GM18507 (cell line): Measurements from ENCODE around the gene MAP10.
"Not testable (repeated sequence)": the region's sequence is repeated elsewhere in the genome, so short reads cannot be mapped to it uniquely, and the experiment has no call there.

Experiments used
- DNase-seq: peaks from one replicate; pipeline ENCODE4 v3.0.0; 2011; ENCODE audit warnings: low read depth; ENCODE audit not compliant: insufficient read length; ENCODE audit errors: extremely low spot score
- FAIRE-seq: peaks from 2 replicates; lab custom pipeline; 2011; peaks lifted over from hg19 to GRCh38; lab: Jason Lieb, UNC

The MAP10 gene, protein sequence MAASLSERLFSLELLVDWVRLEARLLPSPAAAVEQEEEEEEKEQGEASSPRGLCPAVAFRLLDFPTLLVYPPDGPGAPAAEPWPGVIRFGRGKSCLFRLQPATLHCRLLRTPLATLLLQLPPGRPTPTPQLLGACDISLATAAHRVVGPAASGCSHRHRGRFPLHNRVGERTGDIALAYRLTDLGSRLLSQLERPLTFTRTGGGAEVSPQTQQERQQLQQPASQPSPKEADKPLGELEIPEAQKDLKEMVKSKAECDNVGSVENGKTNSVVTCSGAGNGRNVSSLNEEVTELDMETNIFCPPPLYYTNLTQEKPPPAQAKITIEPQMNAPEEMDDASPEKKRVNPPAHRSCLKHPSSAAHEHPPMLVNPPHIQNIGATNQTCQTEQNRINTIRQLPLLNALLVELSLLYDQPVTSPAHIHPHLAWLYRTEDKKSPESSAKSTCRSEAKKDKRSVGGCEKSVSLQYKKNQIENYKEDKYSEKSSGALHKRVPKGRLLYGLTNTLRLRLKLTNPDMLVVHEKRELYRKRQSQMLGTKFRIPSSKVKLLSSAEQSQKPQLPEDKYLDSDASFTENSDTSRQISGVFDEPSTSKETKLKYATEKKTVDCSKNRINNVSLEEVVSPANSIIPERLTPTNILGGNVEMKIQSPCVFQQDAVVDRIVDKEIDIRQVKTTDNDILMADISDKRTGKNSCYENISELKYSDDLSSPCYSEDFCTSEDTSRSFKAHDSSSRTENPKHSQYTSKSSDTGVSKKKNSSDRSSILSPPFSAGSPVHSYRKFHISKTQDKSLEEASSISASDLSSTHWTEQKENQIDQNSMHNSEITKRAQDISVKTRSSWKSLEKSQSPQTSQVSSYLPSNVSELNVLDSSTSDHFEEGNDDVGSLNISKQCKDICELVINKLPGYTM

DNA sequence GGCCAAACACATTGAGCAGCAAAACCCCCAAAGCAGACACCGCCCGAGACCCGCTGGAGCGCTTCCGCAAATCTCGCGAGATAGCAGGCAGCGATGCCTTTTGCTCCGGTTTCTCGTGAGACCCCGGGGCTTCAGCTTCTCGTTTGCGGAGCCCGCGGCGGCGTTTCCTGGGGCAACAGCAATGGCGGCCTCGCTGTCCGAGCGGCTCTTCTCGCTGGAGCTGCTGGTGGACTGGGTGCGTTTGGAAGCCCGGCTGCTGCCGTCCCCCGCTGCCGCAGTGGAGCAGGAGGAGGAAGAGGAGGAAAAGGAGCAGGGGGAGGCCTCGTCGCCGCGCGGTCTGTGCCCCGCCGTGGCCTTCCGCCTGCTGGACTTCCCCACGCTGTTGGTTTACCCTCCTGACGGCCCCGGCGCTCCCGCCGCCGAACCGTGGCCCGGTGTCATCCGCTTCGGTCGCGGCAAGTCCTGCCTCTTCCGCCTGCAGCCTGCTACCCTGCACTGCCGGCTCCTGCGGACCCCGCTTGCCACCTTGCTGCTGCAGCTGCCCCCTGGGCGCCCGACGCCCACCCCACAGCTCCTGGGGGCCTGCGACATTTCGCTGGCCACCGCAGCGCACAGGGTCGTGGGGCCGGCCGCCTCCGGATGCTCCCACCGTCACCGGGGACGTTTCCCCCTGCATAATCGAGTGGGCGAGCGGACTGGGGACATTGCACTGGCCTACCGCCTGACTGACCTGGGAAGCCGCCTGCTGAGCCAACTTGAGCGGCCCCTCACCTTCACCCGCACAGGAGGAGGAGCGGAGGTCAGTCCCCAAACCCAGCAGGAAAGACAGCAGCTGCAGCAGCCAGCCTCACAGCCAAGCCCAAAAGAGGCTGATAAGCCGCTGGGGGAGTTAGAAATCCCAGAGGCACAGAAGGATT, at the start of gene MAP10:
Gene MAP10 (plus strand): TSS at position 148 of the 917 bp plus-strand sequence. CDS start 34 bp downstream, at position 182.
- peak; percentile 12 for FAIRE-seq
- peak; percentile 74 for DNase-seq

DNA sequence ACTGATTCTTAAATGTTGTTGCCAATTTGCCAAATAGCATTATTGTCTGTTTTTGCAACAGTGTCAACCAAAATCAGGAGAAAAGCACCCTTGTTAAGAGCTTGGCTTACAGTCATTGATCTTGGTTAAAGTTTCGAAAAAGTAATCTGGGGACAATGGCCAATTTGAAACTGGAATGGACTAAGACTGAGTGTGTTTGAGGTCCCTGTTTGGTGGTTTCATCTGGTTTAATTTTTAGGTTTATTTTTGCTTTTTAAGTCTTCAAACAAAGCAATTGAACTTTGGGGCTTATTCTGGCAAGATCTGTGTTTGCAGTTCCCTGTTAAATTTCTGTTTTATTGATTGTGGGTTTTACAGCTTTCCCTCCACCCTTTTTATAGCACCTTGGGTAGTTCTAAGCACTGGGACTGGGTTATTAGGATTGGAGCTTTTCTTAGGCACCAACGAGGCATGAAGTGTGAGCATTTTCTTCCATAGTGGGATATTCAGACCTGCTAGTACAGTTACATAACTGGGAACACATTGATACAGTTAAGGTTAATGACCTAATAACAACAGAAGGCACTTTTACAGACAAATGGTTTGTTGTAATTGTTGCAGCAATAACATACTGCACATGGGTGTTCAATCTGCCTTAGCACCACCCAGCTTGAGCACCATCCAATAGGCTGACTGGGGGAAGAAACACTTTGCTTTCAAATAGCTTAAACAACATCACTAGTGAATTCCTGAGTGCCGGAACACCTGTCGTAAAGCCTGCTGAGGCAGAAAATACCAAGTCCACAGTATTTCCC, 40.6 kb upstream of the MAP10 start:
- DNase-seq = no peak
- FAIRE-seq = no peak

DNA sequence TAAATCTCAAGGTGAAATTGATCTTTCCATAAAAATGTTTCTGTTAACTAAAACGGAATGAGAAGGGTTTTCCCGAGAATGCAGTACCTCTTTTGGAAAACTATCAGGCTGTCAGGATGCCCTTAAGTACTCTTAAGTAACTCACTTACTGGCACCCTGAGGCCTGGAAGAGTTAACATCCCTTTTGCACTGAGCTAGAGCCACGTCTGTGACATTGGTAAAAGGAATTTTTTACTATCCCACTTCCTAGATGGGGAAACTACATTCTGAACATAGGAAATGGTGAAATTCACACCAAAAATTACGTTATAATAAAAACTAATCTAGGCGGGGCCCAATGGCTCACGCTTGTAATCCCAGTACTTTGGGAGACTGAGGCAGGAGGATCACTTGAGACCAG, 39.7 kb upstream of the MAP10 start:
- DNase-seq (no peak), FAIRE-seq (no peak)

DNA sequence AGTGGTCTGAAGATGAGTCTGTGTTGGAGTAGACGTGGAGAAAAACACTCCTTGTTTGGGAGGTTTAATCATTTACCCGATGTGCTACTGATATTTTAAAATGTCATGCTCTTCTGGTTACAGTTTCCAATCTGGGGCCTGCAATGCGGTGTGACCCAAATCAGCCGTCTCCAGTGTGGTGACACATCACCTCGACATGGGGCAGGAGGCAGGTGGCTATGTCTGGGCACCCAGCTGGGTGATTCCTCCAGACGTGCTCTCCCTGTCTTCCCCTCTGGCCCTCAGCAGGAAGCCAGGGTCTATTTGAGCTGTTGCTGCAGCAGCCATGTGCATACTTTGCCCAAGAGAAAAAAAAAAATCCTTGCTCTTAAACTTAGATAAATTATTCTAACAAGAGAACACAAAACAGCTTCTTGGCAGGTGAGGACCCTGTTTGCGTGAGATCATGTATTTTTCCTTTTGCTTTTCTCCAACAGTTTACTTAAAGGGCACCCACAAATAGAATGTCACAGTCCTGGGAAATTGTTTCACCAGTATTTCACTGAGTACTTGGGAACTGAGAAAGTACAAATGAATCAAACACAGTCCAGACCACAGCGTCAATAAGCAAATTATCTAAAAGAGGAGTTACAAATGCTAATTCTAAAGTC, 38.9 kb upstream of the MAP10 start:
- DNase-seq (no peak), FAIRE-seq (no peak)

DNA sequence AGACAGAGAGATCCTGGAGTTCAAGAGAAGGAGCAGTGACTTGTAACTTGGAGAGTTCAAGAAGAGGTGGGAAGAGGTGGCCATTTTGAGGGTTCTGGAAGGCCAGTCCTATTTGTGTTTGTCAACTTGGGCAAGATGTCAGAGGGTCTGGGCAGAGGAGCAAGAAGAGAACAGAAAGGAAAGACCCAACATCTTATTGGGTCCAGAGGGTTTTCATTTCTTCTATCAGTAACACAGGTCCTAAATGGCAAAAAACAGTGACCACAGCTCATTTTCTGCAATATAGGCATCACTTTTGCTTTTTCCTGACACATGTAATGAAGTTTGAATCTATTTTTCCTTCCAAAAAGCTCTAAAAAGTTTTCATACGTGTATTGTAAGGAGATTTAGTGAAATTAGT, 38.3 kb upstream of the MAP10 start:
- no peak for DNase-seq
- FAIRE-seq = no peak

DNA sequence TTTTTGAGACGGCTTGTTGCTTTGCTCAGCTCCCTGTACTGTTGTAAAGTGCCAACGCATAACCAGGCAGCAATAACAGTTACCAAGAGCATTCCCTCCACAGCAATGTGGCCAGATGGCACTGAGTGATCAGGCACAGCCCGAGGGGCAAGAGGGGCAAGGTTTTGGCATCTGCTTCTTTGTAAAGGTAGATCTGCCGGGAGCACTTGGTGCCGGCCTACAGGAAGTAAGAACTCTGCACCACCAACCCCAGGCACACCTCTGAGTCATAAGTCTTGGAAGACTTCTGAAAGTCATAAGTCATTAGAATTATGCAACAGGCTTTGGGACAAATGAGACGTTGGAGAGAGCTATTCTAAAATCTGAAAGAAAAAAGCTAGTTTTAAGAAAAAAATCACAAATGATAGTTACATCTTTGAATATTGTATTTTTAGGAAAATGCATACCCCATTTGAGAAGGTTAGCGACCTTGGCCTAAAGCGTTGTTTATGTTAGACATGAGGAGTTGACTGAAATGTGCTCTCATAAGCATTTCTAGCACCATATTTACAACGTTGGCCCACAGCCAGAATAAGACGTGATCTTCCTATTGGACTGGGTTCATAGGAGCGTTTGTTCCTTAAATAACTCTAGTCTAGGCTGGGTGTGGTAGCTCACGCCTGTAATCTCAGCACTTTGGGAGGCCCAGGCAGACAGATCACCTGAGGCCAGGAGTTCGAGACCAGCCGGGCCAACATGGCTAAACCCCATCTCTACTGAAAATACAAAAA, 37.7 kb upstream of the MAP10 start:
- DNase-seq = no peak
- FAIRE-seq = no peak

DNA sequence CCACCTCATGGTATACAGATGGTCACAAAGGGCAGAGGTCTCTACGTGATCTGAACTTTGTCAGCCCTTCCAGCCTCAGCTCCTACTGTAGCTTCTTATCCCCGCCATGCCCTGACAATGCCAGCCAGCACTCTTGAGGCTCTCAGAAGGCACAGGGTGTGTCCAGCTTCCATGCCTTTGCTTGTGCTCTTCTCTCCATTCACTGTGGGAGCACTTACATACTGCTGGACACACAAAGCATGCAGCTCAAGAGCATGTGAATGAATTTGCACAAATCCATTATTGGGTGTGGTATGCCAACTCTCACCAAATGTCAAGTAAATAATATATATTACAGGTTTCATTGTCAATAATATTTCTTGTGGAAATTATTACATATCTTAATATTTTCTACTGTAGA, 36.4 kb upstream of the MAP10 start:
- no peak for FAIRE-seq
- no peak for DNase-seq

DNA sequence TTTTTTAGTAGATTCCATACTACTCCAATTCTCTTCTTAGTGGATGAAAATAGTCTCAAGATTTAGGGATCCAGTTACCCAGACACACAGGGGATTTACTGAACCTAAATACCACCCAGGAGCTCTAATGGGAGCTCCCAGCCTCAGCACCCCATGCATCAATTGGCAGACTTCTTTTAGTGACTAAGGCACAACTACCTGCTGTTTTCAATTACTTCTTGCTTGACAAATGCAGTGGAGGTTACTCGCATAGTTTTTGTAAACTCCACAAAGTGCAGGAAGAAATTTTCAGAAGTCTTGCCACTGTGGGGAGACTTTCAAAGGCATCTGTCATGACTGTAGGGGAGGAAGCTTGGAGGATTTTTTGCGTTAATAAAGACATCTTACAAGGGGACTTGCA, 35.5 kb upstream of the MAP10 start:
- FAIRE-seq (no peak), DNase-seq (no peak)

DNA sequence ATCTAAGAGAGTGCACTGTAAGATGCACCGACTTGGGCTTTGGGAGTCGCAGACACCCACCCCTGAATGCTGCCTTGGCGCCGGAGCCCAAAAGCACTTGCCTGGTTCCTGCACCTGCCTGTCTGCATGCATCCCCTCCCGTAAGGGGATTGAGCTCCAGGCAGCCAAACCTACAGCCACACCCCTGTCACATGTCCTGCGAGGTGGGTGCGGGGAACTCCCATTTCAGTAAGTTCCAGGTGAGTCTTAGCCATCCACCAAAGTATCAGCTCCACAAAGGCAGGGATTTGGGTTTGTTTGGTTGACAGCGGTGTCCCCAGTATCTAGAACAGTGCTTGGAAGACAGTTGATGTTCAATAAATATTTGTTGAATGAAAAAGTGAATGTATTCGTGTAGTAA, 31.5 kb upstream of the MAP10 start:
- no peak for DNase-seq
- no peak for FAIRE-seq

DNA sequence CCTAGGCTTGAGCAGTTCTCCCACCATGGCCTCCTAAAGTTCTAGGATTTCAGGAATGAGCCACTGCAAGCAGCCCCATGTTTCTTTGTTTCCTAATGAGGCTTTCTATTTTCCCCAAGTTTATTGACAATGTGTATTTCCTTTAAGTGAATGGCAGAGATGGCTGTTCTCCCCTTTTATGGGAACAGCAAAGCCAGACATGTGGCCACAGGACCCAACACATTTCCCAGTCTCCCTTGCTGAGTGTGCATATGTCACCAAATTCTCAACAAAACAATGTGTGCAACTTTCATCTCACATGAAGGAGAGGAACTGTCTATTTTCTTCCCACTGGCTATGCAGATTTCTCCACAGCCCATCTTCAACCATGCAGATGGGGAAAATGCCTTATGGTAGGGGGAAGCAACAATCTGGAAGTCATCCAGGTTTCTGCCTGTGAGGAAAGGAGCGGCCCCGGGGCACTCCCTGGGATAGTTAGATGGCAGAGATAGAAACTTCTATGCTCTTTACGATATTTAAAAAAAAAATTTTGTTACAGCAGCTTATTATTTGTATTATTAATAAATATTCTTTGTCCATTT, 28.6 kb upstream of the MAP10 start:
- FAIRE-seq = no peak
- DNase-seq = no peak

DNA sequence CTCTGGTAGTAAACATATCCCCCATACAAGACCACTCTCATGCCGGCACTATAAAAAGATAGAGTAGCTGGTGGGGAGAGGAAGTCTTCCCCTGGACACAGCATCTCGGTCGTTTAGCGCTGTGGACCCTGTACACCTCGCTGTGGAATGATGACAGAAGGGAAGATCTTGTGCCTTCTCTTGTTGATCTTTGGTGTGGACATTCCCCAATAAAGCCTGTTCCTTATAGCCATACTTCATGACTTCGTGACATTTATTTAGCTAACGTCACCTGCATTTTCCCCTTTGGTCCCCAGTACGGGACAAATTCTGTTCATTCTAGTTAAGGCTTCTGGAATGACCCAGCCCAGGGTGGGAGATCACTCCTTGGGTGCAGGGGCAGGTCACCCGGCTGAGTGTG, 24.9 kb upstream of the MAP10 start:
- FAIRE-seq = no peak

DNA sequence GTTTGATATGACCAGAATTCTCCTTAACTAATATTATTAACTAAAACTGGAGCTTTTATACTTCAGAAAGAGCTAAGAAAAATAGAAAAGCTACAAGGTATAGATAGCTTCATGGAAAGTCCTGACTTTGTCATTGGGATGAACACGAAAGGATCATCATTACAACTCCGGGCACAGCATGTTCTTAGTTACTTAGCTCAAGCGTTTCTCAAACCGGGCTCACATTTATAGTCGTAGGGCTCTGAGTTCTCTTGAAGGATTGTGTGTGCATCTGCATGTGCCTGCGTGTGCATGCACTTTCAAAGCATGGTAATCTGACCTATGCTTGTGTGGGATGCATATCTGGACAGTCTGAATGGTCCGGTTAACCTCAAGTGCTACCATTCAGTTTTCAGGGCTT, 20.4 kb upstream of the MAP10 start:
- FAIRE-seq = no peak
- DNase-seq = no peak

More for the DNA sequence above, 24.9 kb upstream of the MAP10 start:
- DNase-seq = no peak

DNA sequence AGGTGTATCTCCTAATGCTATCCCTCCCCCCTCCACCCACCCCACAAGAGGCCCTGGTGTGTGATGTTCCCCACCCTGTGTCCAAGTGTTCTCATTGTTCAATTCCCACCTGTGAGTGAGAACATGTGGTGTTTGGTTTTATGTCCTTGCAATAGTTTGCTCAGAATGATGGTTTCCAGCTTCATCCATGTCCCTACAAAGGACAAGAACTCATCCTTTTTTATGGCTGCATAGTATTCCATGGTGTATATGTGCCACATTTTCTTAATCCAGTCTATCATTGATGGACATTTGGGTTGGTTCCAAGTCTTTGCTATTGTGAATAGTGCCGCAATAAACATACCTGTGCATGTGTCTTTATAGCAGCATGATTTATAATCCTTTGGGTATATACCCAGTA, 19.6 kb upstream of the MAP10 start:
- not testable (repeated sequence) for FAIRE-seq, DNase-seq

DNA sequence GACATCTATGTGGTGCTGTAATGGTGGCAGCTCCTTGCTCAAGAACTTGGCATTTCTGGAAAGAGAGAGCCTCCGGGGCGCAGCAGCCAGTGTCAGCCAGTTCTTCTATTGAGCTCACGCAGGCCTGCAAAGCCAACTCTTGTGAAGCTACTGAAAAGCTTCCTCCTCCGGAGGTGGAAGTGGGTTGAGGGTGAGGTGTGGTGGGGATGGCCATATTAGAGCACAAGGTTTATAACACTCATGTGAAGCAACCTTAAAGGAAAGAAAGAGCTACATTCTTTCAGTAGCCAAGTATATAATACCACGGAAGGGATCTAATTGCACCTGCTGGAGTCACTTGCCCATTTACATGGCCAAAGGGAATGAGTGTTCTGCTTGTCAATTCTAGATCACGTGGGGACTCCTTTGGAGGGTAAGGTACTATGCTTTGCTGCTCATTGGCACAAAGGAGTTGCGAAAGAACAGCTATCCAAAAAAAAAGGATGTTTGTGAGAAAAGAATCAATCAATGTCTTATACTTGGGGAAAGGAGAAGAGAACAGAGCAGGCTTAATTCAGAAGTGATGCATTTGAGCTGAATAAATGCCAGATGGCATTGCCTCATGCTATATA, 18.3 kb upstream of the MAP10 start:
- no peak for DNase-seq
- no peak for FAIRE-seq

DNA sequence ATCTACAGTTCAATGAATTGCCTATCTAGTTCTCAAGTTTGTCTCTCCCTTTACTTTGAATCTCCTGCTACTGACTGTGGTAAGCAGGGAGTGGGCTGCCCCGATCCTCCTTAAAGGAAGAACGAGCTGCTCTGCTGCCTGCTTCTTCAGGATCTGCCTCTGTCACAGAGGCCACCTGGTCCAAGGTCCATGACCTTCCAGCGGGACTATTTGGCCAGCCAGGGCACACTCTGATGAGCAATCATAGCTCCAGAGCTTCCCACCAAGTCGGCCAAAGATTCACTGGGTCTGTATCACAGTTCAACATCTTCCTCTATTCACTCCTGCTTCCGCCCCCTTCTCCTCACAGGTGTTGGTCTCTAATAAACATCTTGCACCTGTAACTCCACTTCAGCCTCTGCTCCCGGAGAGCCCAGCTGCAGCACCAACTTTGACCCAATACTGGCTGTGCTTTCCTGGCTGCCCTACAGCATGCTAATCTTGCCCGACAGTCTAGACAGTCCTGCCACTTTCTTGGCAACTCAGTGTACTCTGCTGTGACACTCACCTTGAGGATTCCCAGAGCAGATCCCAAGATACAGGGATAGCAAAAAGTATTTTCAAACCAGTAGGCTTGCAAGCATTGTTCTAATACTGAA, 16.9 kb upstream of the MAP10 start:
- DNase-seq (no peak), FAIRE-seq (no peak)

DNA sequence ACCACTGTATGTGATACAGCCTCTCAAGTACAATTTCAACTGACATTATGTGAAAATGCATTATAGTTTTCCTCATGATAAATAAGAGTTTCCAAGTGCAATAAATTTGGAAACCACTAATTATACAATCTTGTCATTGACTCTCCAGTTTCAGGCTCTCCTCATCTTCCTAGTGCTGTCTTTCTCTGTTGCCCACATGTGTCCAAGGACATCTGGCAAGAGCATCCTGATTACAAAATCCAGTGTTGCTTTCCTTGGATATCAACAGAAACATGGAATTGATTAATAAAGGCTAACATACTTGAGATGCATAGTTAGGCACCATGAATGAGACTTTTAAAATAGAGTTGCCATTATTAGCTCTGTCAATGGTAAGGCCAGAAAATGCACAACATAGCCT, 15.6 kb upstream of the MAP10 start:
- no peak for FAIRE-seq
- no peak for DNase-seq

DNA sequence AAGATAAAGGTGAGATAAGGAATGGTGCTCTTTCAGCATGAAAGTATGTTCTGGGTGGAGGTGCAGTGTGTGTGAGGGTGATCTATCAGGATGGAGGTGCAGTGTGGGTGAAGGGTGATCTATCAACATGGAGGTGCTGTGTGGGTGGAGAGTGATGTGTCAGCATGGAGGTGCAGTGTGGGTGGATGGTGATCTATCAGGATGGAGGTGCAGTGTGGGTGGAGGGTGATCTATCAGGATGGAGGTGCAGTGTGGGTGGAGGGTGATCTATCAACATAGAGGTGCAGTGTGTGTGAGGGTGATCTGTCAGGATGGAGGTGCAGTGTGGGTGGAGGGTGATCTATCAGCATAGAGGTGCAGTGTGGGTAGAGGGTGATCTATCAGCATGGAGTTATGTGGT, 12.3 kb upstream of the MAP10 start:
- FAIRE-seq = no peak
- DNase-seq = no peak
